ENCODE data around the gene SGO2.

DNA sequence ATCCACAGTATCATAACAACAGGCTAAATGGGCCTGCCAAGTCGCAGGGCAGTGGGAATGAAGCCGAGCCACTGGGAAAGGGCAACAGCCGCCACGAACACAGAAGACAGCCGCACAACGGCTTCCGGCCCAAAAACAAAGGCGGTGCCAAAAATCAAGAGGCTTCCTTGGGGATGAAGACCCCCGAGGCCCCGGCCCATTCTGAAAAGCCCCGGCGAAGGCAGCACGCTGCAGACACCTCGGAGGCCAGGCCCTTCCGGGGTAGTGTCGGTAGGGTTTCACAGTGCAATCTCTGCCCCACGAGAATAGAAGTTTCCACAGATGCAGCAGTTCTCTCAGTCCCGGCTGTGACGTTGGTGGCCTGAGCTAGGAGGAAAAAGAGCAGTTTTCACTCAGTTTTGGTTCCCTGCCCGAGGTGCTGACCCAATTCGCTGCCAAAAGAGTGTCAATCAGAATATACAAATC lies 48.3 kb upstream of the SGO2 start:
- TF ChIP-seq YY1 (IDR thresholded peaks at IDR 0.05; ENCODE audit: extremely low read depth, insufficient replicate concordance, low read depth, low read length): no peak
- no peak for TF ChIP-seq POLR2AphosphoS5 (IDR thresholded peaks at IDR 0.05; ENCODE audit: low read depth, low read length)
- TF ChIP-seq, protein P1, sequence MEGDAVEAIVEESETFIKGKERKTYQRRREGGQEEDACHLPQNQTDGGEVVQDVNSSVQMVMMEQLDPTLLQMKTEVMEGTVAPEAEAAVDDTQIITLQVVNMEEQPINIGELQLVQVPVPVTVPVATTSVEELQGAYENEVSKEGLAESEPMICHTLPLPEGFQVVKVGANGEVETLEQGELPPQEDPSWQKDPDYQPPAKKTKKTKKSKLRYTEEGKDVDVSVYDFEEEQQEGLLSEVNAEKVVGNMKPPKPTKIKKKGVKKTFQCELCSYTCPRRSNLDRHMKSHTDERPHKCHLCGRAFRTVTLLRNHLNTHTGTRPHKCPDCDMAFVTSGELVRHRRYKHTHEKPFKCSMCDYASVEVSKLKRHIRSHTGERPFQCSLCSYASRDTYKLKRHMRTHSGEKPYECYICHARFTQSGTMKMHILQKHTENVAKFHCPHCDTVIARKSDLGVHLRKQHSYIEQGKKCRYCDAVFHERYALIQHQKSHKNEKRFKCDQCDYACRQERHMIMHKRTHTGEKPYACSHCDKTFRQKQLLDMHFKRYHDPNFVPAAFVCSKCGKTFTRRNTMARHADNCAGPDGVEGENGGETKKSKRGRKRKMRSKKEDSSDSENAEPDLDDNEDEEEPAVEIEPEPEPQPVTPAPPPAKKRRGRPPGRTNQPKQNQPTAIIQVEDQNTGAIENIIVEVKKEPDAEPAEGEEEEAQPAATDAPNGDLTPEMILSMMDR (IDR thresholded peaks at IDR 0.05 in 2 of 3, conservative IDR thresholded peaks at IDR 0.05 in 1 of 3; ENCODE audit: borderline replicate concordance in 1 of 3, insufficient read depth in 1 of 3, low read depth in 2 of 3, low read length in 2 of 3): no peak
- TF ChIP-seq SIN3A (IDR thresholded peaks at IDR 0.05; ENCODE audit: low read depth): no peak
- no peak for TF ChIP-seq POLR2A (IDR thresholded peaks at IDR 0.05; ENCODE audit: borderline replicate concordance, extremely low read depth, insufficient read depth, insufficient read length)
- TF ChIP-seq EGR1 (IDR thresholded peaks at IDR 0.05; ENCODE audit: low read depth): no peak
- TF ChIP-seq, protein P2, sequence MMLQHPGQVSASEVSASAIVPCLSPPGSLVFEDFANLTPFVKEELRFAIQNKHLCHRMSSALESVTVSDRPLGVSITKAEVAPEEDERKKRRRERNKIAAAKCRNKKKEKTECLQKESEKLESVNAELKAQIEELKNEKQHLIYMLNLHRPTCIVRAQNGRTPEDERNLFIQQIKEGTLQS (IDR thresholded peaks at IDR 0.05): no peak
- TF ChIP-seq JUND (IDR thresholded peaks at IDR 0.05): no peak
- TF ChIP-seq CBX3 (IDR thresholded peaks at IDR 0.05; ENCODE audit: low read depth): no peak
- TF ChIP-seq, protein P3, sequence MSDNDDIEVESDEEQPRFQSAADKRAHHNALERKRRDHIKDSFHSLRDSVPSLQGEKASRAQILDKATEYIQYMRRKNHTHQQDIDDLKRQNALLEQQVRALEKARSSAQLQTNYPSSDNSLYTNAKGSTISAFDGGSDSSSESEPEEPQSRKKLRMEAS (IDR thresholded peaks at IDR 0.05): no peak
- no peak for TF ChIP-seq EZH2 (IDR thresholded peaks at IDR 0.05)
- TF ChIP-seq FOSL1 (IDR thresholded peaks at IDR 0.05; ENCODE audit: low read depth): no peak
